ENCODE results near the gene SPSB2. TPM values are rescaled to one million over a fixed set of nuclear protein-coding genes. Genes with fewer than 3 reads are reported as not detected.
"Not testable (repeated sequence)": the region's sequence is repeated elsewhere in the genome, so short reads cannot be mapped to it uniquely, and the experiment has no call there.

SPSB2 gene
- total RNA-seq, 1 experiment from 2014 or later, result 9.2 TPM

DNA sequence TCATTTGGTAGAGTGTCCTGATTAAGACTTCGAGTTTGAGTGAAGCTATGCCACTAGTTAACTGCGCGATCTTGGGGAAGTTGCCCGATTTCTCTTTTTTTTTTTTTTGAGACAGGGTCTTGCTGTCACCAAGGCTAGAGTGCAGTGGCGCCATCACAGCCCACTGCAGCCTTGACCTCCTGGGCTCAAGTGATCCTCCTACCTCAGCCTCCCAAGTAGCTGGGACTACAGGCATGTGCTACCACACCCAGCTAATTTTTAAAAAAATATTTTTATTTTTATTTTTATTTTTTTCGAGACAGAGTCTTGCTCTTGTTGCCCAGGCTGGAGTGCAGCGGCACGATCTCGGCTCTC, 889 bp upstream of the SPSB2 start:
- H3K4me1 ChIP-seq (ENCODE audit: insufficient read depth, low read length), result peaks cover 27% of the 10 kb centered on the region
- H3K9me3 ChIP-seq (ENCODE audit: low read length); intact Hi-C loops (cut with micrococcal nuclease); H3K9me2 ChIP-seq (replicated peaks; ENCODE audit: low read length); H3F3A ChIP-seq (ENCODE audit: low read length, unreplicated experiment); H3K9ac ChIP-seq (ENCODE audit: low read length); POLR2A ChIA-PET (ENCODE audit: unreplicated experiment); DNase-seq; H3K27me3 ChIP-seq (ENCODE audit: low read length); BruUV-seq (replicated peaks); CTCF ChIA-PET; ATAC-seq: not testable (repeated sequence)
- H3K4me3 ChIP-seq (ENCODE audit: low read length), result peak overlapping the region; percentile 78
- peak overlapping the region; percentile 51; the same call in 1 of the 2 replicates for H2AFZ ChIP-seq (ENCODE audit: low read length)
- peaks cover 13% of the 10 kb centered on the region for H4K20me1 ChIP-seq (ENCODE audit: low read length)
- peak overlapping the region; percentile 1; the same call in 1 of the 2 replicates for H3K27ac ChIP-seq (ENCODE audit: low read length)
- H3K79me2 ChIP-seq (ENCODE audit: low read length), result peaks cover 16% of the 10 kb centered on the region
- H3K36me3 ChIP-seq (ENCODE audit: low read depth, low read length), result peaks cover 18% of the 10 kb centered on the region
- H3K4me2 ChIP-seq (ENCODE audit: low read length), result peak overlapping the region; percentile 98

- intact Hi-C loops (cut with micrococcal nuclease), result loop anchor here (1.0 kb wide), 1 partner anchor 19 kb away; no protein-coding TSS in a partner anchor
- ChIA-PET CTCF (interaction anchor here (0.5 to 1.9 kb wide), 7 partner anchors 11 to 207 kb away, joined by 3 to 12 read pairs (median 5); partner anchors contain the start of genes C12orf57, RNU7-1 and USP5), POLR2A (ENCODE audit: unreplicated experiment) (interaction anchor here (0.5 to 1.1 kb wide), 6 partner anchors 10 to 338 kb away, joined by 3 to 22 read pairs (median 7); partner anchors contain the start of gene GAPDH)
- no peaks in the 10 kb centered on the region for H3K9me2 ChIP-seq (replicated peaks; ENCODE audit: low read length)
- H3K36me3 ChIP-seq (ENCODE audit: low read depth, low read length), result peaks cover 23% of the 10 kb centered on the region
- peak; percentile 82 for DNase-seq
- peak overlapping the region; percentile 98 for H3K4me2 ChIP-seq (ENCODE audit: low read length)
- no peaks in the 10 kb centered on the region for H3K27me3 ChIP-seq (ENCODE audit: low read length)
- TF ChIP-seq EZH2 (IDR thresholded peaks at IDR 0.05; ENCODE audit: low read length, unreplicated experiment) (no peak), CTCF (conservative IDR thresholded peaks at IDR 0.05; ENCODE audit: low read depth, low read length) (peak; percentile 78), EZH2phosphoT487 (IDR thresholded peaks at IDR 0.05; ENCODE audit: borderline replicate concordance, low read length) (no peak)
- H3K9me3 ChIP-seq (ENCODE audit: low read length), result no peaks in the 10 kb centered on the region
- peak overlapping the region; percentile 74 for H3K9ac ChIP-seq (ENCODE audit: low read length)
- peaks cover 32% of the 10 kb centered on the region for H3K79me2 ChIP-seq (ENCODE audit: low read length)
- TSS peak; percentile 71 for BruUV-seq (replicated peaks)
- 0 out of 2 replicates have a peak overlapping the region, but pooled peaks have one; percentile 28 for H3K27ac ChIP-seq (ENCODE audit: low read length)
- H4K20me1 ChIP-seq (ENCODE audit: low read length), result peaks cover 23% of the 10 kb centered on the region
- no peak overlapping the region for H2AFZ ChIP-seq (ENCODE audit: low read length)
- peak overlapping the region; percentile 78 for H3K4me3 ChIP-seq (ENCODE audit: low read length)
- H3F3A ChIP-seq (ENCODE audit: low read length, unreplicated experiment), result peaks cover 3% of the 10 kb centered on the region
- peaks cover 31% of the 10 kb centered on the region for H3K4me1 ChIP-seq (ENCODE audit: insufficient read depth, low read length)
- peak; percentile 45 for ATAC-seq
Observed at GRCh38 chr12:6872073-6873048, 742 bp downstream of the SPSB2 start.

DNA sequence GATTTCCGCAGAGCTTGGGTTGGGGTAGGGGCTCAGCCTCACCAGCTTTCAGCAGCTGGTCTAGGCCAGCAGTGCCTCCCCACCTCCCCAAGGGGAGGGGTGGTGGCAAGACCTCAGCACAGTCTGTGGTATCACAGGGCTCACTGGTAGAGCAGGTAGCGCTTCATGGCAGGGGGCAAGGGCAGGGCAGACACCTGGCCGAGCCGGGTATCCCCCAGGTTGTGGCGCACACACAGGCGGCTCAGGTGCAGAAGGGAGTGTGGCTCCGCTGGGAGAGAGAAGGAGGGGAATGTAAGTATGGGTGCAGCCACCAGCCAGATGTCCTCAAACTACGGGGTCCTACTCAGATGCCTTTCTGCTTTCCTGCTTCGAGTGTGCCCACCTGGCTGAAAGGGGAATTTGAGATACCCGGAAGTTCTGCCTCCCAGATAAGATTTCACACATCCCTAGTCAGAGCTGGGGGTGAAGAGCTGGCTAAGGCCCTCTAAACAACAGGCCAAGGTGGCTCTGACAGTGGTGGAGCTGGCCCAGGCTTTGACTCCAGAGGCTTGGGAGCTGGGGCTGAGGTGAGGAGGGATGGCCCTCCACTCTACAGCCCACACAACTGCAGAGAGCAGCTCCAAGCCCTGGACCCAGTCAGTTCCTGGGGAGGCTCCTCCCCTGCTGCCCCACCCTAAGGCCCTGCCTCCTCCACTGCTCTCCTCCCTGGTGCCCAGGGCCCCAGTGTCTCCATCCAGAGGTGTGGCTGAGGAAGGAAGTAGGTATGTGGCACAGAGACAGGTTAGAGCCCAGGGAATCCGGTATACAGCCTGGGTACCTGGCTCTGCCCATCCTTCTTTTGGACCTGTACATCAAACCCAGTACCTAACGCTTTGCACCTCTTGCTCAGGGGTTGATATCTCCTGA, 1.8 kb downstream of the SPSB2 start:
- peaks cover 23% of the 10 kb centered on the region for H4K20me1 ChIP-seq (ENCODE audit: low read length)
- TF ChIP-seq EZH2 (IDR thresholded peaks at IDR 0.05; ENCODE audit: low read length, unreplicated experiment), result no peak
- peak overlapping the region; percentile 98 for H3K4me2 ChIP-seq (ENCODE audit: low read length)
- ChIA-PET CTCF (interaction anchor here (0.5 to 1.9 kb wide), 3 partner anchors 19 to 228 kb away, joined by 4 to 12 read pairs (median 4); partner anchors contain the start of gene USP5), POLR2A (ENCODE audit: unreplicated experiment) (interaction anchor here (0.5 to 0.6 kb wide), 4 partner anchors 17 to 240 kb away, joined by 3 to 15 read pairs (median 4); no protein-coding TSS in a partner anchor)
- H3K79me2 ChIP-seq (ENCODE audit: low read length), result peaks cover 33% of the 10 kb centered on the region
- H3F3A ChIP-seq (ENCODE audit: low read length, unreplicated experiment), result peaks cover 3% of the 10 kb centered on the region
- peaks cover 23% of the 10 kb centered on the region for H3K36me3 ChIP-seq (ENCODE audit: low read depth, low read length)
- H3K4me3 ChIP-seq (ENCODE audit: low read length), result peak overlapping the region; percentile 78
- no peak overlapping the region for H3K27ac ChIP-seq (ENCODE audit: low read length)
- H3K9me3 ChIP-seq (ENCODE audit: low read length), result no peaks in the 10 kb centered on the region
- peak; percentile 69 for DNase-seq
- H3K9ac ChIP-seq (ENCODE audit: low read length), result no peak overlapping the region
- no peaks in the 10 kb centered on the region for H3K9me2 ChIP-seq (replicated peaks; ENCODE audit: low read length)
- peaks cover 38% of the 10 kb centered on the region for H3K4me1 ChIP-seq (ENCODE audit: insufficient read depth, low read length)
- BruUV-seq (replicated peaks), result no TSS peak
- intact Hi-C loops (cut with micrococcal nuclease), result no loop called here
- H3K27me3 ChIP-seq (ENCODE audit: low read length), result no peaks in the 10 kb centered on the region
- H2AFZ ChIP-seq (ENCODE audit: low read length), result no peak overlapping the region
- peak; percentile 50 for ATAC-seq

DNA sequence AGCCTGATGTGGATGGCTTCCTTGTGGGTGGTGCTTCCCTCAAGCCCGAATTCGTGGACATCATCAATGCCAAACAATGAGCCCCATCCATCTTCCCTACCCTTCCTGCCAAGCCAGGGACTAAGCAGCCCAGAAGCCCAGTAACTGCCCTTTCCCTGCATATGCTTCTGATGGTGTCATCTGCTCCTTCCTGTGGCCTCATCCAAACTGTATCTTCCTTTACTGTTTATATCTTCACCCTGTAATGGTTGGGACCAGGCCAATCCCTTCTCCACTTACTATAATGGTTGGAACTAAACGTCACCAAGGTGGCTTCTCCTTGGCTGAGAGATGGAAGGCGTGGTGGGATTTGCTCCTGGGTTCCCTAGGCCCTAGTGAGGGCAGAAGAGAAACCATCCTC, 2.8 kb downstream of the SPSB2 start:
- intact Hi-C loops (cut with micrococcal nuclease); H3F3A ChIP-seq (ENCODE audit: low read length, unreplicated experiment); BruUV-seq (replicated peaks); H3K9me3 ChIP-seq (ENCODE audit: low read length); H3K4me2 ChIP-seq (ENCODE audit: low read length); DNase-seq; H3K27me3 ChIP-seq (ENCODE audit: low read length); H2AFZ ChIP-seq (ENCODE audit: low read length); ATAC-seq; H3K9ac ChIP-seq (ENCODE audit: low read length); H3K9me2 ChIP-seq (replicated peaks; ENCODE audit: low read length); H3K4me3 ChIP-seq (ENCODE audit: low read length); H3K27ac ChIP-seq (ENCODE audit: low read length): not testable (repeated sequence)
- Histone ChIP-seq H3K4me1 (ENCODE audit: insufficient read depth, low read length) (peaks cover 38% of the 10 kb centered on the region), H3K79me2 (ENCODE audit: low read length) (peaks cover 33% of the 10 kb centered on the region), H3K36me3 (ENCODE audit: low read depth, low read length) (peaks cover 23% of the 10 kb centered on the region), H4K20me1 (ENCODE audit: low read length) (peaks cover 23% of the 10 kb centered on the region)
- ChIA-PET CTCF (interaction anchor here (1.5 kb wide), 1 partner anchor 21 kb away, joined by 16 read pairs; no protein-coding TSS in a partner anchor), POLR2A (ENCODE audit: unreplicated experiment) (interaction anchor here (0.7 kb wide), 1 partner anchor 18 kb away, joined by 9 read pairs; no protein-coding TSS in a partner anchor)

All from PC-3 (cell line).